OCI-LY1 (cell line): ENCODE results near the gene UXT.
"Not testable (repeated sequence)": the region's sequence is repeated elsewhere in the genome, so short reads cannot be mapped to it uniquely, and the experiment has no call there.

ENCODE experiments used
- H2AFZ ChIP-seq: fragments of 200-600 bp; sonication (generic), shearing (Covaris generic); 2 replicates; pipeline ENCODE4 v1.6.0; 2014; ENCODE audit warnings: antibody characterized with exemption, mild to moderate bottlenecking, low read length
- H3F3A ChIP-seq: fragments of 200-600 bp; sonication (generic), shearing (Covaris generic); 2 replicates; pipeline ENCODE4 v1.6.0; 2014; ENCODE audit warnings: mild to moderate bottlenecking, antibody characterized with exemption, low read length, moderate library complexity; ENCODE audit not compliant: insufficient read depth
- H3K27ac ChIP-seq: fragments of 200-600 bp; sonication (generic); 2 replicates; pipeline ENCODE4 v1.5.1; 2014; ENCODE audit warnings: low read length, mixed run types, mild to moderate bottlenecking, low read depth; ENCODE audit not compliant: poor library complexity, severe bottlenecking
- H3K27me3 ChIP-seq: fragments of 200-600 bp; sonication (generic); 2 replicates; pipeline ENCODE4 v1.6.0; 2014; ENCODE audit warnings: antibody characterized with exemption, mild to moderate bottlenecking, low read length, moderate library complexity; ENCODE audit not compliant: insufficient read depth
- H3K36me3 ChIP-seq: fragments of 200-600 bp; sonication (generic); 2 replicates; pipeline ENCODE4 v1.6.1; 2014; ENCODE audit warnings: mild to moderate bottlenecking, antibody characterized with exemption, low read length, moderate library complexity, mixed read lengths; ENCODE audit not compliant: insufficient read depth
- H3K4me1 ChIP-seq: fragments of 200-600 bp; sonication (generic); 2 replicates; pipeline ENCODE4 v1.5.1; 2014; ENCODE audit warnings: mild to moderate bottlenecking, low read length, moderate library complexity; ENCODE audit not compliant: insufficient read depth, severe bottlenecking
- H3K4me2 ChIP-seq: fragments of 200-600 bp; sonication (generic), shearing (Covaris generic); 2 replicates; pipeline ENCODE4 v1.6.1; 2014; ENCODE audit warnings: low read length
- H3K4me3 ChIP-seq: fragments of 200-600 bp; sonication (generic); 2 replicates; pipeline ENCODE4 v1.5.1; 2014; ENCODE audit warnings: low read length, low read depth, mild to moderate bottlenecking, mixed read lengths; ENCODE audit not compliant: poor library complexity, severe bottlenecking
- H3K79me2 ChIP-seq: fragments of 200-600 bp; shearing (Covaris generic); 2 replicates; pipeline ENCODE4 v1.6.1; 2016; ENCODE audit warnings: mixed run types, low read length, mixed read lengths; ENCODE audit not compliant: insufficient read depth
- H3K9ac ChIP-seq: fragments of 200-600 bp; sonication (generic), shearing (Covaris generic); 2 replicates; pipeline ENCODE4 v1.6.1; 2014; ENCODE audit warnings: mild to moderate bottlenecking, low read length, mixed read lengths
- H3K9me2 ChIP-seq: fragments of 200-600 bp; sonication (generic), shearing (Covaris generic); 2 replicates; pipeline ENCODE4 v1.6.1; 2014; ENCODE audit warnings: low read depth, mild to moderate bottlenecking, low read length, mixed read lengths
- H3K9me3 ChIP-seq: fragments of 200-600 bp; shearing (Covaris generic); 2 replicates; pipeline ENCODE4 v1.6.1; 2014; ENCODE audit warnings: low read length, mixed read lengths
- H4K20me1 ChIP-seq: fragments of 200-600 bp; sonication (generic), shearing (Covaris generic); 2 replicates; pipeline ENCODE4 v1.6.0; 2016; ENCODE audit warnings: mild to moderate bottlenecking, low read length; ENCODE audit not compliant: insufficient read depth
- CTCF ChIP-seq: fragments of 200-600 bp; sonication (generic), shearing (Covaris generic); IDR thresholded peaks from 2 replicates; pipeline ENCODE4 v1.5.1; 2017; ENCODE audit warnings: mild to moderate bottlenecking, antibody characterized with exemption, low read length, moderate library complexity, mixed read lengths
- EZH2 ChIP-seq: fragments of 200-600 bp; sonication (generic), shearing (Covaris generic); IDR thresholded peaks from 2 replicates; pipeline ENCODE4 v1.8.0; 2017; ENCODE audit warnings: borderline replicate concordance, mixed run types, mild to moderate bottlenecking, antibody characterized with exemption, low read length, moderate library complexity, mixed read lengths

Gene UXT

GRCh38 chrX:47674776-47675175 lies 15.8 kb upstream of the UXT start:
- Histone ChIP-seq H3K4me2 (no peak overlapping the region), H2AFZ (no peak overlapping the region), H3K4me1 (no peaks in the 10 kb centered on the region), H3F3A (no peaks in the 10 kb centered on the region), H3K9me2 (no peaks in the 10 kb centered on the region), H3K9ac (no peak overlapping the region), H3K27ac (no peak overlapping the region), H3K9me3 (no peaks in the 10 kb centered on the region), H3K79me2 (no peaks in the 10 kb centered on the region), H4K20me1 (no peaks in the 10 kb centered on the region), H3K27me3 (no peaks in the 10 kb centered on the region), H3K36me3 (no peaks in the 10 kb centered on the region), H3K4me3 (no peak overlapping the region)
- no peak for TF ChIP-seq CTCF
- TF ChIP-seq EZH2, result no peak

- not testable (repeated sequence) for H3K9ac ChIP-seq, H3K9me3 ChIP-seq, H3K4me3 ChIP-seq, H4K20me1 ChIP-seq, H3K36me3 ChIP-seq, H2AFZ ChIP-seq, H3F3A ChIP-seq, H3K4me2 ChIP-seq, H3K4me1 ChIP-seq, H3K27ac ChIP-seq, H3K9me2 ChIP-seq, H3K79me2 ChIP-seq, H3K27me3 ChIP-seq
These were observed 6.8 kb upstream of the UXT start for GRCh38 chrX:47665797-47666196.

- H3K4me3 ChIP-seq, result no peak overlapping the region
- H3K9me2 ChIP-seq, result no peaks in the 10 kb centered on the region
- peaks cover under 1% of the 10 kb centered on the region for H3K4me1 ChIP-seq
- no peaks in the 10 kb centered on the region; the same call in 1 of the 2 replicates for H3K36me3 ChIP-seq
- H3F3A ChIP-seq, result no peaks in the 10 kb centered on the region
- no peak overlapping the region for H3K4me2 ChIP-seq
- H3K9ac ChIP-seq, result no peak overlapping the region
- no peaks in the 10 kb centered on the region for H3K79me2 ChIP-seq
- H4K20me1 ChIP-seq, result no peaks in the 10 kb centered on the region
- no peak overlapping the region for H3K27ac ChIP-seq
- H3K27me3 ChIP-seq, result no peaks in the 10 kb centered on the region
- H3K9me3 ChIP-seq, result no peaks in the 10 kb centered on the region
- no peak for TF ChIP-seq CTCF
- TF ChIP-seq EZH2, result no peak
- H2AFZ ChIP-seq, result no peak overlapping the region
These were observed 5.8 kb upstream of the UXT start for GRCh38 chrX:47664737-47665136.

- H3K9me2 ChIP-seq, result no peaks in the 10 kb centered on the region
- H4K20me1 ChIP-seq, result no peaks in the 10 kb centered on the region
- no peak overlapping the region for H3K27ac ChIP-seq
- H3K9ac ChIP-seq, result no peak overlapping the region
- H2AFZ ChIP-seq, result no peak overlapping the region
- no peaks in the 10 kb centered on the region for H3K79me2 ChIP-seq
- no peaks in the 10 kb centered on the region for H3K27me3 ChIP-seq
- H3K4me2 ChIP-seq, result no peak overlapping the region
- peaks cover 12% of the 10 kb centered on the region for H3K4me1 ChIP-seq
- no peaks in the 10 kb centered on the region for H3K9me3 ChIP-seq
- H3F3A ChIP-seq, result no peaks in the 10 kb centered on the region
- TF ChIP-seq EZH2 (no peak), CTCF (no peak)
- no peak overlapping the region for H3K4me3 ChIP-seq
- H3K36me3 ChIP-seq, result peaks cover 7% of the 10 kb centered on the region
These were observed 3.2 kb upstream of the UXT start for GRCh38 chrX:47662144-47662657.
